ENCODE data around the gene TRHDE. TPM values are rescaled to one million over a fixed set of nuclear protein-coding genes. Genes with fewer than 3 reads are reported as not detected.

TRHDE gene
- total and polyA plus RNA-seq, 4 donors, result 0.19 to 7.5 (median 3.5) TPM

DNA sequence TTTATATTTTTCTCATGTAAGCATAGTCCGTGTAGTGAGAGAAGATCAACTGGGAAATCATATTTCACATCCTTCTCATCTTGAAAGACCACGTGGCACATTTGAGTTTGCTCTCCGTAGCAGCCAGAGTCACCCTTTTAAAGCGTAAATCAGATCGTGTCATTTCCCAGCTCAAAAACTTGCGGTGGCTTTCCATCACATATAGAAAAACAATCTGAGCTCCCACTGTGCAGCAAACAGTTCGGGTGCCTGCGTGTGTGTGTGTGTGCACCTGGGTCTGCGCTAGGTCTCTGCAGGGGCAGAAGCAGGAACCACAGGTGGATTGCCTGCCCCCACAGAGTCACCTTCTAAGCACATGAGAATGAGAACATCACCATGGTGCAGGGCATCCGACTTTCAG lies 338.2 kb downstream of the TRHDE start:
- WGBS, 2 donors, result 62 to 64% methylated on average over 10 of the region's 10 CpGs
- ATAC-seq (ENCODE audit: insufficient read depth, low FRiP score) (no peak), DNase-seq (no peak)
- no peaks in the 10 kb centered on the region for H3K4me1 ChIP-seq (ENCODE audit: control insufficient read depth in 5 of 5, insufficient read depth in 5 of 5, low read length in 5 of 5)
- no peak overlapping the region for H3K27ac ChIP-seq (ENCODE audit: low read depth in 1 of 2, low read length in 1 of 2)
- peaks cover 0 to 5% (median 0%) of the 10 kb centered on the region in 4 donors for H3K9me3 ChIP-seq (ENCODE audit: control insufficient read depth in 4 of 4, insufficient read depth in 3 of 4, low read length in 3 of 4)
- H3K4me3 ChIP-seq, result no peak overlapping the region
- H3K36me3 ChIP-seq (ENCODE audit: control insufficient read depth in 4 of 4, insufficient read depth in 4 of 4, low read length in 4 of 4), result no peaks in the 10 kb centered on the region
- no peak overlapping the region for H3K9ac ChIP-seq (ENCODE audit: insufficient read depth in 1 of 2, low read length in 2 of 2)
- H3K27me3 ChIP-seq (ENCODE audit: control insufficient read depth in 3 of 3, insufficient read depth in 3 of 3, low read length in 2 of 3), result no peaks in the 10 kb centered on the region
- TF ChIP-seq, protein P1, sequence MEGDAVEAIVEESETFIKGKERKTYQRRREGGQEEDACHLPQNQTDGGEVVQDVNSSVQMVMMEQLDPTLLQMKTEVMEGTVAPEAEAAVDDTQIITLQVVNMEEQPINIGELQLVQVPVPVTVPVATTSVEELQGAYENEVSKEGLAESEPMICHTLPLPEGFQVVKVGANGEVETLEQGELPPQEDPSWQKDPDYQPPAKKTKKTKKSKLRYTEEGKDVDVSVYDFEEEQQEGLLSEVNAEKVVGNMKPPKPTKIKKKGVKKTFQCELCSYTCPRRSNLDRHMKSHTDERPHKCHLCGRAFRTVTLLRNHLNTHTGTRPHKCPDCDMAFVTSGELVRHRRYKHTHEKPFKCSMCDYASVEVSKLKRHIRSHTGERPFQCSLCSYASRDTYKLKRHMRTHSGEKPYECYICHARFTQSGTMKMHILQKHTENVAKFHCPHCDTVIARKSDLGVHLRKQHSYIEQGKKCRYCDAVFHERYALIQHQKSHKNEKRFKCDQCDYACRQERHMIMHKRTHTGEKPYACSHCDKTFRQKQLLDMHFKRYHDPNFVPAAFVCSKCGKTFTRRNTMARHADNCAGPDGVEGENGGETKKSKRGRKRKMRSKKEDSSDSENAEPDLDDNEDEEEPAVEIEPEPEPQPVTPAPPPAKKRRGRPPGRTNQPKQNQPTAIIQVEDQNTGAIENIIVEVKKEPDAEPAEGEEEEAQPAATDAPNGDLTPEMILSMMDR (IDR thresholded peaks at IDR 0.05; ENCODE audit: control extremely low read depth, extremely low read depth), result no peak

DNA sequence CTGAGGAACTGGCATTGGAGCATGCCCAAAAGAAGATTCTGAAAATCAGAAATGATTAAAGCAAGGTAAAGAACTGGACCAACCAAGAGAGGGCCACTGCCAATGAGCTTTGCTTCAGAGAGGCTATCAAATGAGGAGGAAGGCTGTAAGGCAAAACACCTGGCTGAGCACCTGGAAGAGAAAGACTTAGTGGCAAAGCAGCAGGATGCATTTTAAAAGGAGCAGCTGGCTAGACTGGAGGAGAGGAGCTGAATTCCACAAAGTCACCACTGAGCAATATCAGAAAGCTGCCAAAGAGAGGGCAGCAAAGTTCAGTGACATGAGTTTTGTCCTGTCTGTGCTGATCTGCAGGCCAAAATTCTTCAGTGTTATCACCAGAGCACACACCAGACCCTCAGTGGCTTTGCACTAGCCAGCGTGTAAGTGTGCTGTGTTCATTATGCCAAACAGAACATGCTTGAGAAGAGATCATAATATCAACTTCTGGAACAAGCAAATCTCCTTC lies 338.7 kb downstream of the TRHDE start:
- peaks cover 0 to 5% (median 0%) of the 10 kb centered on the region in 4 donors for H3K9me3 ChIP-seq (ENCODE audit: control insufficient read depth in 4 of 4, insufficient read depth in 3 of 4, low read length in 3 of 4)
- TF ChIP-seq, protein P1 (IDR thresholded peaks at IDR 0.05; ENCODE audit: control extremely low read depth, extremely low read depth), result no peak
- no peak for DNase-seq
- H3K27me3 ChIP-seq (ENCODE audit: control insufficient read depth in 3 of 3, insufficient read depth in 3 of 3, low read length in 2 of 3), result no peaks in the 10 kb centered on the region
- no peak overlapping the region for H3K27ac ChIP-seq (ENCODE audit: low read depth in 1 of 2, low read length in 1 of 2)
- H3K4me3 ChIP-seq, result no peak overlapping the region
- peak overlapping the region in 1 of 2 donors; percentile 13 for H3K9ac ChIP-seq (ENCODE audit: insufficient read depth in 1 of 2, low read length in 2 of 2)
- ATAC-seq (ENCODE audit: insufficient read depth, low FRiP score), result no peak
- H3K4me1 ChIP-seq (ENCODE audit: control insufficient read depth in 5 of 5, insufficient read depth in 5 of 5, low read length in 5 of 5), result no peaks in the 10 kb centered on the region
- WGBS, 2 donors, result 73 to 79% methylated on average over 1 of the region's 1 CpG
- no peaks in the 10 kb centered on the region for H3K36me3 ChIP-seq (ENCODE audit: control insufficient read depth in 4 of 4, insufficient read depth in 4 of 4, low read length in 4 of 4)

DNA sequence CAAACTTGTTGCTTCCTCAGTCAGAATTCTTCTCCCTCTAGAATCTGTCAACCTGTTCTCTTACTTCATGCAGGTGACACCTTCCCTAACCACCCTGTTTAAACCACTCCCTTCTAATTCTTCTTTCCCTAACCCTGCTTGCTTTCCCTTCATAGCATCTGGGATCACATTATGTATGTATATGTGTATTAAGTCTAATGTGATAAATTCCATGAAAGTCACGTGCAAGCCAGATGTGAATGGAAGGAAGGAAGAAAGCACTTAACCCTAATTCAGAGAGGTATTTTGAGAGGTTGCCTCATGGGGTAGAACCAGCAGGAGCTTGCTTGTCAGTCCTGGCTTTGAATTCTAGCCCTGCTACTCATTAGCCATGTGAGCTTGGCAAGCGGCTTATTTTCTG lies 340.0 kb downstream of the TRHDE start:
- Histone ChIP-seq H3K9ac (ENCODE audit: insufficient read depth in 1 of 2, low read length in 2 of 2) (no peak overlapping the region), H3K27ac (ENCODE audit: low read depth in 1 of 2, low read length in 1 of 2) (no peak overlapping the region), H3K9me3 (ENCODE audit: control insufficient read depth in 4 of 4, insufficient read depth in 3 of 4, low read length in 3 of 4) (peaks cover 0 to 5% (median 0%) of the 10 kb centered on the region in 4 donors), H3K4me1 (ENCODE audit: control insufficient read depth in 5 of 5, insufficient read depth in 5 of 5, low read length in 5 of 5) (no peaks in the 10 kb centered on the region), H3K36me3 (ENCODE audit: control insufficient read depth in 4 of 4, insufficient read depth in 4 of 4, low read length in 4 of 4) (no peaks in the 10 kb centered on the region), H3K4me3 (no peak overlapping the region), H3K27me3 (ENCODE audit: control insufficient read depth in 3 of 3, insufficient read depth in 3 of 3, low read length in 2 of 3) (no peaks in the 10 kb centered on the region)
- no peak for ATAC-seq (ENCODE audit: insufficient read depth, low FRiP score)
- TF ChIP-seq, protein P1 (IDR thresholded peaks at IDR 0.05; ENCODE audit: control extremely low read depth, extremely low read depth), result no peak
- 68 to 72% methylated on average over 2 of the region's 2 CpGs for WGBS, 2 donors
- no peak for DNase-seq

DNA sequence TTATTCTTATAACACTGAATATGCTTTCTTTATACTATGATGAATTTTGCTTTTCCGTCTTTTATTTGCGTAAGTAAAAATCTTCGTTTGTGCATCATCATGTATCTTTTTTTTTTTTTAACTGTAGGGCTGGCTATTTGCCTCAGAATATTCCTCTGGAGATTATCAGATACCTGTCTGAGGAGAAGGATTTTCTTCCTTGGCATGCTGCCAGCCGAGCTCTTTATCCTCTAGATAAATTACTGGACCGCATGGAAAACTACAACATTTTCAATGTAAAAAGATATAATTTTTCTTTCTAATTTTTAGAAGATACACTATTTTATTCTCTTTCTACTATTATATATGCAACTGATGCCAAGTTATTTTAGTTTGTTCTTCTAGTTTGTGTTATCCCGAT lies 346.6 kb downstream of the TRHDE start:
- TF ChIP-seq, protein P1 (IDR thresholded peaks at IDR 0.05; ENCODE audit: control extremely low read depth, extremely low read depth), result no peak
- Histone ChIP-seq H3K27me3 (ENCODE audit: control insufficient read depth in 3 of 3, insufficient read depth in 3 of 3, low read length in 2 of 3) (no peaks in the 10 kb centered on the region), H3K4me1 (ENCODE audit: control insufficient read depth in 5 of 5, insufficient read depth in 5 of 5, low read length in 5 of 5) (no peaks in the 10 kb centered on the region), H3K27ac (ENCODE audit: low read depth in 1 of 2, low read length in 1 of 2) (no peak overlapping the region), H3K36me3 (ENCODE audit: control insufficient read depth in 4 of 4, insufficient read depth in 4 of 4, low read length in 4 of 4) (no peaks in the 10 kb centered on the region), H3K4me3 (no peak overlapping the region), H3K9me3 (ENCODE audit: control insufficient read depth in 4 of 4, insufficient read depth in 3 of 4, low read length in 3 of 4) (no peaks in the 10 kb centered on the region), H3K9ac (ENCODE audit: insufficient read depth in 1 of 2, low read length in 2 of 2) (no peak overlapping the region)
- ATAC-seq (ENCODE audit: insufficient read depth, low FRiP score) (no peak), DNase-seq (no peak)
- WGBS, 2 donors, result 84 to 96% methylated on average over 6 of the region's 6 CpGs
